GM19463 (cell line): Measurements from ENCODE around the gene WHRN.

Source experiments
- ATAC-seq: cut with Tn5 transposase; IDR thresholded peaks from one replicate; pipeline ENCODE4 v1.9.1; 2021; ENCODE audit warnings: mild to moderate bottlenecking, moderate library complexity; ENCODE audit not compliant: unreplicated experiment

WHRN gene

DNA sequence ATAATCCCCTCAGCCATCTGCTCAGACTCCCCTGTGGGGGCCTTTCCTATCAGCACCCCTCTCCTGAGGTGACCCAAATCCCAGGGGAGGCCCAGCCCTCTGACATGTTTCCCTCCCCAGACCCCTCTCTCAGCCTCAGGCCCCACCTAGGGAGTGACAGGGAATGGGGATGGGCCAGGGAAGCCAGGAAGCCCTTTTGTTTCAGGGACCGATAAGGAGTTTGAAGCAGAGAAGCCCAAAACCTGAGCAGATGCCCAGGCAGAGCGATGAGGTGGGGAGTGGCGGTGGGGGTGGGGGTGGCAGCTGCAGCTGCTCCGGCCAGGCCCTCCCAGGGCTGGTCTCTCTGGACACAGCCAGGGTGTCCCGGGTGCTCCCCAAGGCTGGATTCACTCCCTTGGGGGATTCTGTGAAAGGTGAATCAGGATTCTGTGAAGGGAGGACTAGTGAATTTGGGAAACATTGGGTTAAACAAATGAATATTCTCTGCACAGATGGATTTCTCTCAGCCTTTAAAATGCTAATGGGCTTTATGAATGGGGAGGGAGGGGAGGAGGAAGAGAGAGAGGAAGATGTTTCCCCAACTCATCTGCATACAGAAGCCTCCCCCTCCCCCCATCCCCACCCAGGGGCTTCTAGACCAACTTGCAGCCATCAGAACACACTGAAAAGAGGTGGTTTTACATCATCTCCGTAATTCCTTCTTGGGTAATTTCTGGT lies 134.9 kb downstream of the WHRN start:
- no peak for ATAC-seq

DNA sequence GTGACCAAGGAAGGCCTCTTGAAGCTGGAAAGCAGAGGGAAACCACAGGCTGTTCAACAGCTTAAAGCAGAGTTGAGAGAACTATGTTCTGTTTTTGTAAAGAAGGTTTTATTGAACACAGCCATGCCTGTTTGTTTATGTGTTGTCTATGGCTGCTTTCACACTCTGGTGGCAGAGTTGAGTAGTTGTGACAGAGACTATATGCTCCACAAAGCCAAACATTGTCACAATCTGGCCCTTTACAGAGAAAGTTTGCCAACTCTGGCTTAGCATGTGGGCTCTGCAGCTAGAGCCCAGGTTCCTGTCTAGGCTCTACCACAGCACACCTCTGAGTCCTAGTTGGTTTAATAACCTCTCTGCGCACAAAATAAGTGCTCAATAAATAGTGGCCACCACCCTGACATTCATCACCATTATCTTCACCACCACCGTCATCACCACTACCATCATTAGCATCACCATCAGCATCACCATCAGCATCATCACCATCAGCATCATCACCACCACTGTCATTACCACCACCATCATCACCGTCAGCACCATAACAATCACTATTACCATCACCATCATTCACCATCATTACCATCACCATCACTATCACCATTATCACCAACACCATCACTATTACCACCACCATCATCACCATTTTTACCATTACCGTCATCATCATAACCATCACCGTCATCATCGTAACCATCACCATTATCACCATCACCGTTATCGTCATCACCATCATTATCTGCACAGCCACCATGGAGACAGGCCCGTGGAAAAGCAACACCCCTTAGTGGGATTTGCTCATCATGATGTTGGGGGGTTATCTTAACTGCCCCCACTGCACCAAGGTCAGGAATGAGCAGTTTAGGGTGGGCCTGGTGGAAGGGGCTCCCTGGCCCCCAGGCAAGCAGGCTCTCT lies 135.8 kb downstream of the WHRN start:
- no peak for ATAC-seq

DNA sequence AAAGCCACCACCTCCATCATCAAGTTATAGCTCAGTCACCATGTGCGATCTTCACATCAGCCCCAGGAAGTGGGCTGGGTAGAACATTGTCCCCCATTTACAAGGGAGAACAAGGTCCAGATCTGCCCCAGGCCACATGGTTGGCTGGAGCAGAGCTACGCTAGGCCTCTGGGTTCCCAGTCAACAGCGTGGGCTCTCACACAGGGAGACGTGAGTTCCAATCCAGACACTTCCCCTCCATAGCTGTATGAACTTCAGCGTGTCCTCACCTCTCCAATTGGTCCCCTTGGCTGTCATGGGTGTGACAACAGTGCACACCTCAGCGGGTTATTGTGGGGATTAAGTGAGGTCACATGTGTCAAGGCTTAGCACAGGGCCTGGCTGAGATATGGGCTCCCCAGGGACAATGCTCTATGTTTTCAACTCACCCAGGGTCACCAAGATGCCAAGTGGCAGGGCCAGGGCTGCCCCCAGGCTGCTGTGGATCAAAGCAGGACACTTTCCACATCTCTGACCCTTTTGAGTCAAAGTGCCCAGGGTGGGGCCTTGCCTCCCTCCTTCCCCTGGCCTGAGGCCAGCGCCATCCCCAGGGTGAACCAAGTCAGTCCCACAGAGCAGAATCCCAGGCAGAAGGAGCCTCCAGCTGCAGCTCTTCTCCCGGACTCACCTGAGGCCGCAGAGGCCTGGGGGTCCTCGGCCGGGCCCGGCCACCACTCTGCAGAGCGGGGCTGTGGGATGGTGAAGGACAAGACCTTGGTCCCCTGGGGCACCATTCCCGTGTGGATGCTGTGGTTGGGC lies 137.3 kb downstream of the WHRN start:
- no peak for ATAC-seq

DNA sequence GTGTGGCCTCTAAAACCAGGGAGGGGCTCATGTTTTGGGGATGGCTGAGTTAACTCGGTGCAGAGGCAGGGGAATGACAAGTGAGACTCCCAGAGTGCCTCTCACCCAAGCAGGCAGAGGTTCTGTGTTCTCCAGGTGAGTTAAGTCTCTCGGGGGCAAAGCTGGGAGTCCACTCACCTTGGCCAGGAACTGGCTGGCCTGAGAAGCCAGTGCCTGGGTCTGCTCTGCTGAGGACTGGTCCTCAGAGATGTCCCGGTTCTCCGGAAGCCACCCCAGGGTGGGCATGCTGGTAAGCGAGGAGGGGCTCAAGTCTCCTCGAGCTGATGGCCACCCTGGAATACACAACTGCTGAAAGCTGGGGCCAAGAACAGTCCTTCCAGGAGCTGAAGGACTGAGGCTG lies 137.9 kb downstream of the WHRN start:
- ATAC-seq: no peak

- peak; percentile 47 for ATAC-seq
Observed at GRCh38 chr9:114366334-114367128, 138.7 kb downstream of the WHRN start.

- no peak for ATAC-seq
Observed at GRCh38 chr9:114365194-114365593, 140.1 kb downstream of the WHRN start.

GRCh38 chr9:114364134-114365041 lies 140.9 kb downstream of the WHRN start:
- no peak for ATAC-seq

DNA sequence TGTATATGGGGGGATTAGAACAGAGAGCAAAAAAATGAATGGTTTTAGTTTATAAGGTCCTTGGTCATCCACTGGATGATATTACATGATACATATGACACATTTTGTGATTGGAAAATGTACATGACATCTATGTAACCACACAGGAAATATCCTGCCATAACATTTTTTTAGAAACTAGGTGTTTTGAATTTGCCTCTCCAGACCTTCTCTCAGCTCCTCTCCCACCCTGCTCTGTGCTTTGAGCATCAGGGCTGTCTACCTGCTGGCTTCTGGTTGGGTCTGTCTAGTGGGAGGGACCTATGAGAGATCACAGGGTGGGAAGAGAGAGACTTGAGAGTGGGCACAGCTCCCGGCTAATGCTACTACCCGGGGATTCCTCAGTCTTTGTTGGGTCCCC lies 141.8 kb downstream of the WHRN start:
- ATAC-seq: no peak

GRCh38 chr9:114362394-114362793 lies 142.9 kb downstream of the WHRN start:
- ATAC-seq: no peak

- ATAC-seq: no peak
Observed at GRCh38 chr9:114361542-114361941, 143.7 kb downstream of the WHRN start.

DNA sequence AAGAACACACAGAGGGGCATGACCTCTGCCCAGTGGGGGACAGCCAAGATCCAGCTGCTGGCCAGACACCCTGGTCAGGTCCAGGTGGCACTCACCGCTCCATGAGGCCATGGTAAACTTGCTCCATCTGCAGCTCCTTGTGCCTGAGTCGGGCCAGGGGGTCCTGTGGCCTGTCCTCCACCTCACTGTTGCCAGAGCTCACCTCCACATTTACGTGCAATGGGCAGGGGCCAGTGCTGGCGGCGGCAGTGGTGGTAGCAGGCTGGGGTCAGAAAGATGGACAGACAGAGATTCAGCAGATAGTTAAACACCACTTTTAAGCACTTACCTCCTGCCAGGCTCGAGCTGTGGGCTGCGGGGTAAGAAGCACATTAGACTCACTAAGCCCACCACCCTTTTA lies 145.5 kb downstream of the WHRN start:
- no peak for ATAC-seq

DNA sequence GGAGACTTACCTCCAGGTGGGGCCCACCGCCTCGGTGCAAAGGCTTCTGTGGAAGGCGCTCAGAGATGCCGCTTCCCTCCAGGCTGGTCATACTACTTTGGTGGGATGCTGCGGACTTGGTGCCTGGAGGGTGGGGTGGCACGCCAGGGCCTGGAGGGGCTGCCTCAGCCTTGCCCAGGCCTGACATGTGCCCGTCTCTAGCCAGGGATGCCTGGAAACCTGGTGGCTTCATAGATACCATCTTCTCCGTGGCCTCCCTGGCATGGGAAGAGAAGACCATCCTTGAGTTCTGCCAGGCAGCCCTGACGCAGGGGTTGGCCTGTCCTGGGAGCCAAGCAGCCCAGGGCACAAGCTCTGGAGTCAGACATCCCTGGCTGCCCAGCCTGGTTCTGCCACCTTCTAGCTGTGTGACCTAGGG lies 147.4 kb downstream of the WHRN start:
- ATAC-seq: no peak

GRCh38 chr9:114357360-114357759 lies 147.9 kb downstream of the WHRN start:
- no peak for ATAC-seq

- no peak for ATAC-seq
Observed at GRCh38 chr9:114356792-114357191, 148.5 kb downstream of the WHRN start.

DNA sequence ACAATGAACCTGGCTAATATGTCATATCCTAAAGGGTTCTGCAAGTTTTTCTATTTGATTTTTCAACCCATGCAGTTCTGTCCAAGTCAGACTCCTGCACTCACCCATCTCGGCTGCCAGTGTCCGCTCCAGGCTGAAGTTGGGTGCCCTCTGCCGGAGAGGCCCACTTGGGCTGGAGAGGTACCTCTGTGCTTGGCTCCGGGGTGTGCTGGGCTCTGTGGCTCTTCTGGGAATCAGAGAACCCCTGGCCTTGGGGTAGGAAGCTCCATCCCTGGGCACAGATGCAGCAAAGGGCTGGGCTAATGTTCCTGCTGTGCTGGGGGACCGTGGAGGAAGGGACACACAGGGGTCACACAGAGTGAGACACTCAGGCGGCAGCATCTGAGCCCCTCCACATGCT lies 149.5 kb downstream of the WHRN start:
- no peak for ATAC-seq
